H9 (cell line): ENCODE data around the gene SMIM1. TPM values are rescaled to one million over a fixed set of nuclear protein-coding genes. Genes with fewer than 3 reads are reported as not detected.

ENCODE experiments used
- DNase-seq: peaks from one replicate; pipeline ENCODE4 v3.0.0-alpha.2; 2017
- H2AFZ ChIP-seq: one replicate; pipeline ENCODE4 v1.6.1; 2013; ENCODE audit warnings: mild to moderate bottlenecking, low read length, control low read depth, moderate library complexity
- H2AK5ac ChIP-seq: 2 replicates; pipeline ENCODE4 v1.6.1; 2013; ENCODE audit warnings: low read length, control low read depth, mixed read lengths; ENCODE audit not compliant: insufficient read length
- H2BK120ac ChIP-seq: one replicate; pipeline ENCODE4 v1.6.1; 2013; ENCODE audit warnings: low read depth, mild to moderate bottlenecking, low read length, control low read depth, inconsistent platforms; ENCODE audit not compliant: poor library complexity, severe bottlenecking
- H2BK12ac ChIP-seq: 2 replicates; pipeline ENCODE4 v1.6.1; 2013; ENCODE audit warnings: low read length, control low read depth, mixed read lengths, low read depth; ENCODE audit not compliant: insufficient read length
- H2BK15ac ChIP-seq: 2 replicates; pipeline ENCODE4 v1.6.1; 2013; ENCODE audit warnings: low read depth, low read length, control low read depth
- H2BK20ac ChIP-seq: one replicate; pipeline ENCODE4 v1.6.1; 2013; ENCODE audit warnings: low read depth, mild to moderate bottlenecking, low read length, control low read depth, inconsistent platforms; ENCODE audit not compliant: poor library complexity, severe bottlenecking
- H2BK5ac ChIP-seq: 2 replicates; pipeline ENCODE4 v1.6.1; 2013; ENCODE audit warnings: low read length, control low read depth, mixed read lengths; ENCODE audit not compliant: insufficient read length
- H3K14ac ChIP-seq: 2 replicates; pipeline ENCODE4 v1.6.1; 2013; ENCODE audit warnings: low read length, control low read depth; ENCODE audit not compliant: insufficient read depth
- H3K18ac ChIP-seq: 2 replicates; pipeline ENCODE4 v1.6.1; 2013; ENCODE audit warnings: low read depth, mild to moderate bottlenecking, mixed read lengths, low read length, control low read depth; ENCODE audit not compliant: insufficient read length
- H3K23ac ChIP-seq: 2 replicates; pipeline ENCODE4 v1.6.1; 2013; ENCODE audit warnings: low read length, control low read depth, mixed read lengths, low read depth; ENCODE audit not compliant: insufficient read length
- H3K23me2 ChIP-seq: 2 replicates; pipeline ENCODE4 v1.6.1; 2013; ENCODE audit warnings: low read depth, mild to moderate bottlenecking, mixed read lengths, low read length, control low read depth; ENCODE audit not compliant: insufficient read length, poor library complexity, severe bottlenecking
- H3K27ac ChIP-seq: 2 replicates; pipeline ENCODE4 v1.5.1; 2013; ENCODE audit warnings: low read length, control low read depth, mixed read lengths, low read depth; ENCODE audit not compliant: insufficient read length
- H3K27me3 ChIP-seq: 2 replicates; pipeline ENCODE4 v1.6.1; 2013; ENCODE audit warnings: low read length, control low read depth, inconsistent platforms; ENCODE audit not compliant: insufficient read depth
- H3K4ac ChIP-seq: 2 replicates; pipeline ENCODE4 v1.6.1; 2013; ENCODE audit warnings: low read depth, mild to moderate bottlenecking, control low read depth, inconsistent platforms, low read length, moderate library complexity
- H3K4me1 ChIP-seq: 2 replicates; pipeline ENCODE4 v1.6.1; 2013; ENCODE audit warnings: low read length, control low read depth, inconsistent platforms; ENCODE audit not compliant: insufficient read depth
- H3K4me2 ChIP-seq: 2 replicates; pipeline ENCODE4 v1.6.1; 2013; ENCODE audit warnings: low read length, control low read depth, mixed read lengths; ENCODE audit not compliant: insufficient read length, insufficient read depth
- H3K56ac ChIP-seq: 2 replicates; pipeline ENCODE4 v1.6.1; 2013; ENCODE audit warnings: low read depth, mild to moderate bottlenecking, mixed read lengths, low read length, control low read depth; ENCODE audit not compliant: insufficient read length
- H3K79me1 ChIP-seq: 2 replicates; pipeline ENCODE4 v1.6.1; 2013; ENCODE audit warnings: low read depth, mild to moderate bottlenecking, moderate library complexity, low read length, control low read depth, inconsistent platforms; ENCODE audit not compliant: insufficient read depth, poor library complexity, severe bottlenecking
- H3K79me2 ChIP-seq: 2 replicates; pipeline ENCODE4 v1.6.1; 2013; ENCODE audit warnings: low read length, control low read depth, inconsistent platforms; ENCODE audit not compliant: insufficient read depth
- H3K9ac ChIP-seq: 2 replicates; pipeline ENCODE4 v1.6.1; 2013; ENCODE audit warnings: low read length, control low read depth, mixed read lengths; ENCODE audit not compliant: insufficient read length; ENCODE audit errors: extremely low read depth
- H3K9me3 ChIP-seq: one replicate; pipeline ENCODE4 v1.6.1; 2013; ENCODE audit warnings: low read depth, low read length, inconsistent platforms; ENCODE audit not compliant: control insufficient read depth
- H3T11ph ChIP-seq: one replicate; pipeline ENCODE4 v1.6.1; 2013; ENCODE audit warnings: mild to moderate bottlenecking, low read length, control low read depth, inconsistent platforms
- H4K20me1 ChIP-seq: one replicate; pipeline ENCODE4 v1.6.1; 2013; ENCODE audit not compliant: control insufficient read depth, insufficient read length, insufficient read depth
- H4K5ac ChIP-seq: 2 replicates; pipeline ENCODE4 v1.6.1; 2013; ENCODE audit warnings: low read depth, mild to moderate bottlenecking, mixed read lengths, low read length, control low read depth; ENCODE audit not compliant: insufficient read length
- H4K8ac ChIP-seq: replicated peaks from 2 replicates; pipeline ENCODE4 v1.6.1; 2013; ENCODE audit warnings: low read length, control low read depth, mixed read lengths, low read depth; ENCODE audit not compliant: insufficient read length
- H4K91ac ChIP-seq: 2 replicates; pipeline ENCODE4 v1.6.1; 2013; ENCODE audit warnings: low read depth, mild to moderate bottlenecking, moderate library complexity, mixed read lengths, low read length, control low read depth; ENCODE audit not compliant: insufficient read length
- H3K27ac Mint-ChIP-seq, 3 experiments: 2 replicates in 2 of 3; 3 replicates in 1 of 3; pipeline ENCODE4 v1.8.0; 2020 to 2021; ENCODE audit warnings: mixed read lengths in 3 of 3, mild to moderate bottlenecking in 1 of 3, moderate library complexity in 1 of 3
- H3K27me3 Mint-ChIP-seq: 2 replicates; pipeline ENCODE4 v1.8.0; 2021; ENCODE audit warnings: low read depth, mild to moderate bottlenecking, moderate library complexity, mixed read lengths
- H3K36me3 Mint-ChIP-seq, 3 experiments: 2 replicates in 2 of 3; 3 replicates in 1 of 3; pipeline ENCODE4 v1.8.0; 2020 to 2021; ENCODE audit warnings: low read depth in 3 of 3, mixed read lengths in 3 of 3; ENCODE audit not compliant: insufficient read depth in 1 of 3
- H3K4me1 Mint-ChIP-seq, 2 experiments: 2 replicates each; pipeline ENCODE4 v1.8.0; 2020; ENCODE audit warnings: mixed read lengths in 2 of 2
- H3K4me3 Mint-ChIP-seq, 2 experiments: 2 replicates in 1 of 2; 3 replicates in 1 of 2; pipeline ENCODE4 v1.8.0; 2020 to 2021; ENCODE audit warnings: mild to moderate bottlenecking in 2 of 2, mixed read lengths in 2 of 2, moderate library complexity in 1 of 2
- H3K9me3 Mint-ChIP-seq, 2 experiments: 2 replicates in 1 of 2; 3 replicates in 1 of 2; pipeline ENCODE4 v1.8.0; 2020; ENCODE audit warnings: mild to moderate bottlenecking in 2 of 2, mixed read lengths in 2 of 2, moderate library complexity in 1 of 2
- CTCF ChIP-seq: fragments of 200-600 bp; sonication (generic); conservative IDR thresholded peaks from 3 replicates; pipeline ENCODE4 v1.8.0; 2021; ENCODE audit warnings: antibody characterized with exemption, mild to moderate bottlenecking
- WGBS: extraction: QIAGEN DNeasy Blood & Tissue Kit; methylation state at CpG from one replicate; pipeline ENCODE4 v1.1.7; 2013; ENCODE audit warnings: missing lambda C conversion rate, low lambda C conversion rate, mixed read lengths; ENCODE audit not compliant: insufficient read length; ENCODE audit errors: extremely low coverage; 5-methylcytosine and 5-hydroxymethylcytosine counted together
- total RNA-seq: library from RNA; stranded (reverse); gene quantifications from 2 replicates; pipeline ENCODE4 v1.2.1, GENCODE V29; 2021

The SMIM1 gene
- total RNA-seq, 1 experiment from 2014 or later: 5.3 TPM

DNA sequence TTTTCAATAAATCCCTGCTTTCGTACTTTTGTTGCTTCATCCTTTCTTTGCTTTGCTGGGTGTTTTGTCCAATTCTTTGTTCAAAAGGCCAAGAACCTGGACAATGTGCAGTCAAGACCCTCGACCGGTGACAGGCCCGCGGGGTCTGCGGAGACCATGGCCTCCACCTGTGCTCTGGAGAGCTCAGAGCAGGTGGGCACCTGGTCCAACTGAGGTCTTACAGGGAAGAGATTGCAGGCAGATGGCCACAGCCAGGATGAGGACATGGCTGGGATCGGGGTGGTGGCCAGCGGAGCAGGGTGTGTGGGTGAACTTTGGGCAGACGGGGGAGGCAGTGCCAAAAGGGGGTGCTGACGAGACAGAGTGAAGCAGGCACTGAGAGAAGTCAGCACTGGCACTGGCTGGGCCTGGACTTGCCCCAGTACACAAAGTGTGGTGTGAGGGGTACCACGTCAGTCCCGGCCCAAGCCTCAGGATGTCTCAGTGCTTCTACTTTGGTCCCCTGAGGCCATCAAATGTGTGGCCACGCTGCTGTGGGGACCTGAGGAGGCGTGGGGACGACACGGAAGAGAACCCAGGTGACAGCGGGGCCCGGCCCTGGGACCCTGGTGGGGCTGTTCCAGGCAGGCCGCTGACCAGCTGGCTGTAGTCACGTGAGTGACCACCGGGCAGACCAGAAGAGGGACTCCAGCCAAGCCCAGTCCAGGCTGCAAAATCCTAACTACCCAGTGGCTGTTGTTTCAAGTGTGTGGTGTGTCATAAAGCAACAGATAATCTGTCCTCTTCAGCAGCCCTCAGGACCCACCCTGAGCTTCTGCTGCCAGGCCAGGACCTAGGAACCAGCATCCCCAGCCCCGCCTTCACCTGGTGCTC is 30.7 kb upstream of the SMIM1 start:
- H3K4me2 ChIP-seq: no peak overlapping the region
- H3K18ac ChIP-seq: no peak overlapping the region
- no peak overlapping the region for H4K5ac ChIP-seq
- no peak overlapping the region for H2AK5ac ChIP-seq
- H2BK15ac ChIP-seq: no peak overlapping the region
- no peak overlapping the region for H4K8ac ChIP-seq
- no peak overlapping the region for H2BK120ac ChIP-seq
- H3K23ac ChIP-seq: no peak overlapping the region
- H2AFZ ChIP-seq: no peak overlapping the region
- H2BK20ac ChIP-seq: no peak overlapping the region
- Mint-ChIP-seq H3K36me3 (peaks cover 29 to 44% (median 43%) of the 10 kb centered on the region in 3 experiments; a peak in 6 of 7 replicates), H3K4me1 (peaks cover 18 to 19% of the 10 kb centered on the region in 2 experiments), H3K4me3 (no peak overlapping the region), H3K9me3 (no peaks in the 10 kb centered on the region), H3K27ac (peak overlapping the region in 2 of 3 experiments; percentile 14 to 56; a peak in 1 of 7 replicates), H3K27me3 (no peaks in the 10 kb centered on the region; the same call in 1 of the 2 replicates)
- TF ChIP-seq CTCF: no peak
- no CpG with 5 or more reads among the region's 22 CpGs for WGBS
- no peak overlapping the region for H4K91ac ChIP-seq
- H3K27ac ChIP-seq: no peak overlapping the region
- H4K20me1 ChIP-seq: peaks cover 5% of the 10 kb centered on the region
- H3K79me2 ChIP-seq: peaks cover 2% of the 10 kb centered on the region; the same call in 1 of the 2 replicates
- H3K27me3 ChIP-seq: no peaks in the 10 kb centered on the region
- H2BK5ac ChIP-seq: no peak overlapping the region
- H3K9me3 ChIP-seq: no peaks in the 10 kb centered on the region
- no peak overlapping the region for H3K14ac ChIP-seq
- H3K79me1 ChIP-seq: no peaks in the 10 kb centered on the region
- no peak overlapping the region for H3T11ph ChIP-seq
- peaks cover 5% of the 10 kb centered on the region; the same call in 1 of the 2 replicates for H3K4me1 ChIP-seq
- no peak overlapping the region for H3K4ac ChIP-seq
- DNase-seq: no peak
- H3K56ac ChIP-seq: no peak overlapping the region
- no peak overlapping the region for H3K9ac ChIP-seq
- no peak overlapping the region for H2BK12ac ChIP-seq
- H3K23me2 ChIP-seq: peaks cover 7% of the 10 kb centered on the region
